A673 (cell line): Measurements from ENCODE around the gene SORCS1. TPM values are rescaled to one million over a fixed set of nuclear protein-coding genes. Genes with fewer than 3 reads are reported as not detected.
A peak's percentile ranks its signal among the peaks of the same experiment; 100 is the strongest.

Source experiments
- BruUV-seq: library from RNA; stranded (reverse); fragments of 400-500 nt; replicated peaks from 2 replicates; lab custom pipeline; 2021; lab: Mats Ljungman, UMichigan
- CTCF ChIA-PET: fragments of 300-600 bp; sonication (Branson Sonifier 250); formaldehyde crosslinking; loops from one replicate; lab custom pipeline; 2022; ENCODE audit warnings: antibody characterized with exemption; lab: Charles Lee
- POLR2A ChIA-PET: fragments of 300-600 bp; sonication (Branson Sonifier 250); formaldehyde crosslinking; loops from one replicate; lab custom pipeline; 2022; ENCODE audit warnings: antibody characterized with exemption; ENCODE audit not compliant: low non-redundant PET; lab: Charles Lee
- DNase-seq: peaks from one replicate; pipeline ENCODE4 v3.0.0-alpha.2; 2015; ENCODE audit warnings: low spot score
- H3K27ac ChIP-seq: fragments of 200-600 bp; sonication (generic); 2 replicates; pipeline ENCODE4 v1.5.1; 2016; ENCODE audit warnings: mixed run types, low read depth, mild to moderate bottlenecking, mixed read lengths, antibody characterized with exemption, low read length; ENCODE audit not compliant: poor library complexity, severe bottlenecking
- H3K27me3 ChIP-seq: fragments of 200-600 bp; sonication (generic); replicated peaks from 2 replicates; pipeline ENCODE4 v1.6.1; 2017; ENCODE audit warnings: mixed run types, low read depth, mild to moderate bottlenecking, mixed read lengths, antibody characterized with exemption, low read length; ENCODE audit not compliant: insufficient read depth, poor library complexity
- H3K36me3 ChIP-seq: fragments of 200-600 bp; sonication (generic); 2 replicates; pipeline ENCODE4 v1.6.1; 2016; ENCODE audit warnings: mixed run types, mild to moderate bottlenecking, mixed read lengths, antibody characterized with exemption, low read length; ENCODE audit not compliant: insufficient read depth, poor library complexity, severe bottlenecking
- H3K4me1 ChIP-seq: fragments of 200-600 bp; sonication (generic); 2 replicates; pipeline ENCODE4 v1.6.1; 2017; ENCODE audit warnings: mixed run types, mild to moderate bottlenecking, mixed read lengths, antibody characterized with exemption, low read length; ENCODE audit not compliant: insufficient read depth, poor library complexity, severe bottlenecking
- H3K4me3 ChIP-seq: fragments of 200-600 bp; sonication (generic); 2 replicates; pipeline ENCODE4 v1.5.1; 2016; ENCODE audit warnings: low read depth, mixed run types, mild to moderate bottlenecking, mixed read lengths, low read length; ENCODE audit not compliant: poor library complexity, severe bottlenecking
- H3K9me3 ChIP-seq: fragments of 200-600 bp; sonication (generic); 2 replicates; pipeline ENCODE4 v1.6.1; 2016; ENCODE audit warnings: mixed run types, low read depth, mild to moderate bottlenecking, mixed read lengths, antibody characterized with exemption, low read length; ENCODE audit not compliant: poor library complexity, severe bottlenecking
- CTCF ChIP-seq: fragments of 300-800, 200-600 bp; sonication (generic); conservative IDR thresholded peaks from 2 replicates; pipeline ENCODE4 v1.5.1; 2017; ENCODE audit warnings: low read depth, mild to moderate bottlenecking, antibody characterized with exemption, low read length, moderate library complexity, mixed read lengths
- EZH2 ChIP-seq: fragments of 200-600 bp; sonication (generic); IDR thresholded peaks from 2 replicates; pipeline ENCODE4 v1.6.1; 2017; ENCODE audit warnings: borderline replicate concordance, low read depth, mild to moderate bottlenecking, mixed read lengths, antibody characterized with exemption, low read length; ENCODE audit not compliant: poor library complexity, severe bottlenecking
- intact Hi-C: fragments of 100-400 bp; cut with micrococcal nuclease; formaldehyde crosslinking; loops from one replicate; pipeline ENCODE4 v1.10.0; 2022; ENCODE audit not compliant: unreplicated experiment
- total RNA-seq: library from RNA; stranded (reverse); gene quantifications from 2 replicates; pipeline ENCODE4 v1.2.3, GENCODE V29; 2021

SORCS1 gene
- total RNA-seq, 1 experiment from 2014 or later, result 0.34 TPM

- Histone ChIP-seq H3K4me3 (no peak overlapping the region), H3K4me1 (peaks cover 15% of the 10 kb centered on the region), H3K36me3 (no peaks in the 10 kb centered on the region), H3K27ac (no peak overlapping the region), H3K27me3 (no peaks in the 10 kb centered on the region), H3K9me3 (no peaks in the 10 kb centered on the region)
- CTCF ChIA-PET, result no interaction called here
- peak; percentile 19 for DNase-seq
- intact Hi-C loops, result no loop called here
- POLR2A ChIA-PET, result interaction anchor here (0.7 kb wide), 1 partner anchor 343 kb away, joined by 3 read pairs; no protein-coding TSS in a partner anchor
- TF ChIP-seq EZH2, result no peak
- TF ChIP-seq CTCF, result no peak
- BruUV-seq, result no TSS peak
Measured at GRCh38 chr10:107033799-107034422, 130.6 kb downstream of the SORCS1 start.

- ChIA-PET CTCF (interaction anchor here (0.7 kb wide), 1 partner anchor 151 kb away, joined by 3 read pairs; no protein-coding TSS in a partner anchor), POLR2A (no interaction called here)
- Histone ChIP-seq H3K9me3 (no peaks in the 10 kb centered on the region), H3K36me3 (no peaks in the 10 kb centered on the region), H3K27ac (no peak overlapping the region), H3K4me1 (peaks cover 15% of the 10 kb centered on the region), H3K4me3 (no peak overlapping the region), H3K27me3 (no peaks in the 10 kb centered on the region)
- DNase-seq, result no peak
- intact Hi-C loops, result no loop called here
- BruUV-seq, result no TSS peak
- TF ChIP-seq CTCF (no peak), EZH2 (no peak)
Measured at GRCh38 chr10:107032700-107033401, 131.7 kb downstream of the SORCS1 start.

- H3K9me3 ChIP-seq, result no peaks in the 10 kb centered on the region
- H3K4me1 ChIP-seq, result peaks cover 15% of the 10 kb centered on the region
- DNase-seq, result peak; percentile 41
- no peaks in the 10 kb centered on the region for H3K27me3 ChIP-seq
- BruUV-seq, result no TSS peak
- intact Hi-C loops, result no loop called here
- ChIA-PET POLR2A (no interaction called here), CTCF (interaction anchor here (0.7 kb wide), 1 partner anchor 150 kb away, joined by 3 read pairs; no protein-coding TSS in a partner anchor)
- TF ChIP-seq CTCF (no peak), EZH2 (no peak)
- H3K27ac ChIP-seq, result no peak overlapping the region
- no peak overlapping the region for H3K4me3 ChIP-seq
- H3K36me3 ChIP-seq, result no peaks in the 10 kb centered on the region
Measured at GRCh38 chr10:107031931-107032699, 132.4 kb downstream of the SORCS1 start.
